ENCODE data around the gene WDR33.

DNA sequence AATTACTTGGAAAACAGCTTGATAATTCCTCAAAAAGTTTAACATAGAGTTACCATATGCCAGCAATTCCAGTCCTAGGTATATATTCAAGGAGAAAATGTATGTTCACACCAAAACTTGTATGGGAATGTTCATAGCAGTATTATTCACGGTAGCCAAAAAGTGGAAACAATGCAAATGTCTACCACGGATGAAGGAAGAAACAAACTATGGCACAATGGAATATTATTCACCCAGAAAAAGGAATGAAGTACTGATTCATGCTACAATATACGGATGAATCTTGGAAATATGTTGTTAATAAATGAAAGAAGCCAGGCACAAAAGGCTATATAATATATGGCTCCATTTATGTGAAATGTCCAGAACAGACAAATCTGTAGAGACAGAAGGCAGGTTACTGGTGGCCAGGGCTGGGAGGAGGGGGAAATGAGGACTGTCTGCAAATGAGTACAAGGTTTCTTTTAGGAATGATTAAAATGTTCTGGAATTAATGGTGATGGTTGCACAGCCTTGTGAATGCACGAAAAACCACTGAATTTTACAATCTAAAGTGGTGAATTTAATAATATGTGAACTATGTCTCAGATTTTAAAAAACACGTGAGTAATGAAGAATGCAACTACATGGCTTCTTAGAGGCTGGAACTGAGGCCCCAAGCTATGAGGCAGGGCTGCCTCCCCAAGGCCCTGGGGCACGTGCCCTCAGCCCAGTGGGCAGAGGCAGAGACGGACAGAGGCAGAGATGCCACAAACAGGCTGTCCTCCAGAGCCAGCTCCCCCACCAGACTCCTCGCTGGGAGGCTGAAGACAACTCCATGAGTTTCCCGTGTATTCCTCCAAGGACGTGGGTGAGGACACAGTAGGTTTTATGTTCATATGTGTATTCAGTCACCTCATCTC lies 140.7 kb downstream of the WDR33 start:
- TF ChIP-seq, protein P1, sequence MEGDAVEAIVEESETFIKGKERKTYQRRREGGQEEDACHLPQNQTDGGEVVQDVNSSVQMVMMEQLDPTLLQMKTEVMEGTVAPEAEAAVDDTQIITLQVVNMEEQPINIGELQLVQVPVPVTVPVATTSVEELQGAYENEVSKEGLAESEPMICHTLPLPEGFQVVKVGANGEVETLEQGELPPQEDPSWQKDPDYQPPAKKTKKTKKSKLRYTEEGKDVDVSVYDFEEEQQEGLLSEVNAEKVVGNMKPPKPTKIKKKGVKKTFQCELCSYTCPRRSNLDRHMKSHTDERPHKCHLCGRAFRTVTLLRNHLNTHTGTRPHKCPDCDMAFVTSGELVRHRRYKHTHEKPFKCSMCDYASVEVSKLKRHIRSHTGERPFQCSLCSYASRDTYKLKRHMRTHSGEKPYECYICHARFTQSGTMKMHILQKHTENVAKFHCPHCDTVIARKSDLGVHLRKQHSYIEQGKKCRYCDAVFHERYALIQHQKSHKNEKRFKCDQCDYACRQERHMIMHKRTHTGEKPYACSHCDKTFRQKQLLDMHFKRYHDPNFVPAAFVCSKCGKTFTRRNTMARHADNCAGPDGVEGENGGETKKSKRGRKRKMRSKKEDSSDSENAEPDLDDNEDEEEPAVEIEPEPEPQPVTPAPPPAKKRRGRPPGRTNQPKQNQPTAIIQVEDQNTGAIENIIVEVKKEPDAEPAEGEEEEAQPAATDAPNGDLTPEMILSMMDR (IDR thresholded peaks at IDR 0.05; ENCODE audit: low read depth, low read length) = no peak
- no peak for TF ChIP-seq EZH2phosphoT487 (IDR thresholded peaks at IDR 0.05; ENCODE audit: low read depth)

All from OCI-LY3 (cell line).